Stomach smooth muscle (tissue), 2 donors: Measurements from ENCODE around the gene DAB1.

Experiments used
- H3K27ac ChIP-seq: one replicate; pipeline ENCODE4 v1.7.0; 2013; ENCODE audit warnings: mild to moderate bottlenecking, low read length, inconsistent platforms
- H3K27me3 ChIP-seq, 2 donors: one replicate each; pipeline ENCODE4 v1.7.0; 2013; ENCODE audit warnings: low read length in 2 of 2; ENCODE audit not compliant: insufficient read depth in 2 of 2, control insufficient read depth in 1 of 2
- H3K36me3 ChIP-seq, 2 donors: one replicate each; pipeline ENCODE4 v1.7.0; 2013; ENCODE audit warnings: low read length in 2 of 2; ENCODE audit not compliant: control insufficient read depth in 2 of 2, insufficient read depth in 2 of 2
- H3K4me1 ChIP-seq: one replicate; pipeline ENCODE4 v1.7.0; 2013; ENCODE audit warnings: low read length; ENCODE audit not compliant: control insufficient read depth, insufficient read depth
- H3K4me3 ChIP-seq, 2 donors: one replicate each; pipeline ENCODE4 v1.7.0; 2013; ENCODE audit warnings: low read length in 2 of 2
- H3K9ac ChIP-seq, 2 donors: one replicate each; pipeline ENCODE4 v1.7.0; 2013; ENCODE audit warnings: low read length in 2 of 2, mild to moderate bottlenecking in 1 of 2
- H3K9me3 ChIP-seq, 2 donors: one replicate each; pipeline ENCODE4 v1.7.0; 2013; ENCODE audit warnings: low read length in 2 of 2; ENCODE audit not compliant: control insufficient read depth in 2 of 2
- donor health status: healthy.
- donor health status: Pancreatic carcinoma.

The DAB1 gene

GRCh38 chr1:56967900-56968832, 455.7 kb downstream of the DAB1 start:
- no peak overlapping the region for H3K4me3 ChIP-seq

GRCh38 chr1:56967355-56967754, 456.5 kb downstream of the DAB1 start:
- Histone ChIP-seq H3K4me1 (no peaks in the 10 kb centered on the region), H3K4me3 (no peak overlapping the region), H3K27me3 (no peaks in the 10 kb centered on the region), H3K9ac (no peak overlapping the region), H3K9me3 (no peaks in the 10 kb centered on the region), H3K27ac (no peak overlapping the region), H3K36me3 (no peaks in the 10 kb centered on the region)

More at GRCh38 chr1:56967900-56968832, 455.7 kb downstream of the DAB1 start:
- no peak overlapping the region for H3K27ac ChIP-seq
- no peaks in the 10 kb centered on the region for H3K27me3 ChIP-seq
- no peaks in the 10 kb centered on the region for H3K4me1 ChIP-seq
- no peaks in the 10 kb centered on the region for H3K9me3 ChIP-seq
- no peak overlapping the region for H3K9ac ChIP-seq
- H3K36me3 ChIP-seq = no peaks in the 10 kb centered on the region

- H3K4me3 ChIP-seq = no peak overlapping the region
- H3K27me3 ChIP-seq = no peaks in the 10 kb centered on the region
- H3K36me3 ChIP-seq = no peaks in the 10 kb centered on the region
- H3K9me3 ChIP-seq = no peaks in the 10 kb centered on the region
- H3K27ac ChIP-seq = no peak overlapping the region
- H3K4me1 ChIP-seq = no peaks in the 10 kb centered on the region
- H3K9ac ChIP-seq = no peak overlapping the region
Observed at GRCh38 chr1:56966698-56966999, 457.2 kb downstream of the DAB1 start.

GRCh38 chr1:56965916-56966697, 457.8 kb downstream of the DAB1 start, which contains the start of gene C8B:
TSS of gene C8B (minus strand) at chr1:56966015. CDS start at chr1:56965948, 67 bp downstream.
- no peak within 1 kb of the TSS for H3K27ac ChIP-seq
- H3K4me1 ChIP-seq = no peaks in the 10 kb centered on the region
- H3K9ac ChIP-seq = no peak within 1 kb of the TSS
- H3K36me3 ChIP-seq = no peaks in the 10 kb centered on the region
- H3K9me3 ChIP-seq = no peaks in the 10 kb centered on the region
- no peak within 1 kb of the TSS for H3K4me3 ChIP-seq
- H3K27me3 ChIP-seq = no peaks in the 10 kb centered on the region

GRCh38 chr1:56965191-56965590, 458.7 kb downstream of the DAB1 start:
- no peaks in the 10 kb centered on the region for H3K36me3 ChIP-seq
- no peaks in the 10 kb centered on the region for H3K4me1 ChIP-seq
- H3K9ac ChIP-seq = no peak overlapping the region
- no peak overlapping the region for H3K27ac ChIP-seq
- H3K4me3 ChIP-seq = no peak overlapping the region
- no peaks in the 10 kb centered on the region for H3K9me3 ChIP-seq
- no peaks in the 10 kb centered on the region for H3K27me3 ChIP-seq

- no peaks in the 10 kb centered on the region for H3K4me1 ChIP-seq
- H3K9ac ChIP-seq = no peak overlapping the region
- peaks cover 0 to 2% of the 10 kb centered on the region in 2 donors for H3K9me3 ChIP-seq
- H3K27ac ChIP-seq = no peak overlapping the region
- H3K36me3 ChIP-seq = no peaks in the 10 kb centered on the region
- H3K27me3 ChIP-seq = no peaks in the 10 kb centered on the region
- H3K4me3 ChIP-seq = no peak overlapping the region
Observed at GRCh38 chr1:56964349-56965017, 459.4 kb downstream of the DAB1 start.

- Histone ChIP-seq H3K9me3 (peaks cover 0 to 4% of the 10 kb centered on the region in 2 donors), H3K27me3 (no peaks in the 10 kb centered on the region), H3K36me3 (no peaks in the 10 kb centered on the region), H3K9ac (no peak overlapping the region), H3K4me1 (no peaks in the 10 kb centered on the region), H3K4me3 (no peak overlapping the region), H3K27ac (no peak overlapping the region)
Observed at GRCh38 chr1:56963667-56964066, 460.2 kb downstream of the DAB1 start.

GRCh38 chr1:56961426-56961825, 462.4 kb downstream of the DAB1 start:
- no peaks in the 10 kb centered on the region for H3K36me3 ChIP-seq
- no peaks in the 10 kb centered on the region for H3K4me1 ChIP-seq
- H3K9me3 ChIP-seq = peaks cover 0 to 4% of the 10 kb centered on the region in 2 donors
- no peaks in the 10 kb centered on the region for H3K27me3 ChIP-seq
- no peak overlapping the region for H3K9ac ChIP-seq
- H3K4me3 ChIP-seq = no peak overlapping the region
- no peak overlapping the region for H3K27ac ChIP-seq

- Histone ChIP-seq H3K4me1 (no peaks in the 10 kb centered on the region), H3K9me3 (peaks cover 0 to 4% of the 10 kb centered on the region in 2 donors), H3K9ac (no peak overlapping the region), H3K27me3 (no peaks in the 10 kb centered on the region), H3K4me3 (no peak overlapping the region), H3K36me3 (no peaks in the 10 kb centered on the region), H3K27ac (no peak overlapping the region)
Observed at GRCh38 chr1:56958526-56958925, 465.3 kb downstream of the DAB1 start.

- Histone ChIP-seq H3K36me3 (no peaks in the 10 kb centered on the region), H3K27me3 (no peaks in the 10 kb centered on the region), H3K9me3 (peaks cover 0 to 4% of the 10 kb centered on the region in 2 donors), H3K9ac (no peak overlapping the region), H3K27ac (no peak overlapping the region), H3K4me3 (no peak overlapping the region), H3K4me1 (no peaks in the 10 kb centered on the region)
Observed at GRCh38 chr1:56957931-56958330, 465.9 kb downstream of the DAB1 start.
